OCI-LY3 (cell line): ENCODE results near the gene PDIK1L.

Experiments
- CTCF ChIP-seq: fragments of 200-600, 300-600 bp; sonication (generic); IDR thresholded peaks from 2 replicates; pipeline ENCODE4 v1.5.1; 2014; ENCODE audit warnings: antibody characterized with exemption, low read length, low read depth
- EZH2phosphoT487 ChIP-seq: fragments of 200-600 bp; shearing (Covaris generic); IDR thresholded peaks from 2 replicates; pipeline ENCODE4 v1.6.1; 2018; ENCODE audit warnings: antibody characterized with exemption, mixed run types, low read depth

- peak; percentile 65 for TF ChIP-seq CTCF
- no peak for TF ChIP-seq EZH2phosphoT487
These were observed 33.7 kb downstream of the PDIK1L start for GRCh38 chr1:26145041-26145959.
